GM10248 (cell line): ENCODE measurements around the gene EML6.
"Not testable (repeated sequence)": the region's sequence is repeated elsewhere in the genome, so short reads cannot be mapped to it uniquely, and the experiment has no call there.

Experiments used
- CTCF ChIA-PET: fragments of 300-600 bp; sonication (Branson Sonifier 250); formaldehyde crosslinking; extraction: SDS; loops from one replicate; lab custom pipeline; 2021; ENCODE audit warnings: antibody characterized with exemption; lab: Yijun Ruan, JAX
- POLR2A ChIA-PET: fragments of 350-650 bp; sonication (Branson Sonifier 250); formaldehyde crosslinking; extraction: SDS; loops from one replicate; lab custom pipeline; 2020; ENCODE audit warnings: antibody characterized with exemption; lab: Yijun Ruan, JAX
- DNase-seq: peaks from one replicate; pipeline ENCODE4 v3.0.0; 2012; ENCODE audit errors: extremely low spot score
- TF ChIP-seq, protein P1 (sequence below): IDR thresholded peaks from 2 replicates; pipeline ENCODE4 v1.5.1; 2012; ENCODE audit warnings: mild to moderate bottlenecking, low read depth; ENCODE audit errors: extremely low read depth, missing control alignments, control extremely low read depth

Gene EML6

DNA sequence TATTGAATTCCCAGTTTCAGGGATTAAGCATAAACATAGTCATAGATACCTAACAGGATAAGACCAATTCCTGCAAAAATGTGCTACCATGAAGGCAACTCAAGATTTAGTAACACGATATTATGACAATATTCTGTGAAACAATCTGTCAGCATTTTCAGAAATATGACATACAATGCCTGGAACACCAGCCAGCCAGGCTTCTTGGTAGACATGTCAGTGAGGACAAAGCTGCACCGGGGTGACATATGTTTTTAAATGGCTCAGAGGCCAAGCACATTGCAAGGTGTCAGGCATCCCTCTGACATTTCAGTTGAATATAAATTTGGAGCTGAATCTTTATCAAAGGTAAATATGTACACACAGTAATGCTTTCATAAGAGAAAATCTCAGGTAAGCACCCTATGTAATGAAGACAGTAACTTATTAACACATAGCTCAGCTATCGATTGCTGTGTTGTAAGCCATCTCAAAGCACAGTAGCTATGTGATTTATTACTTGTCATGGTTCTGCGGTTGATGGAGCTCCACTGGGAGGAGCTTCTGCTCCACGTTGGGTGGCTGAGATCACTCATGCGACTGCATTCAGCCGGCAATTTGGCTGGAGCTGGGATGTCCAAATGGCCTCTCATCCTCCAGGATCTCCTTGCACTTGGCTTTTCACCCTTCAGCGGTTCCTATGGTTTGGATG is 31.9 kb upstream of the EML6 start:
- TF ChIP-seq, protein P1, sequence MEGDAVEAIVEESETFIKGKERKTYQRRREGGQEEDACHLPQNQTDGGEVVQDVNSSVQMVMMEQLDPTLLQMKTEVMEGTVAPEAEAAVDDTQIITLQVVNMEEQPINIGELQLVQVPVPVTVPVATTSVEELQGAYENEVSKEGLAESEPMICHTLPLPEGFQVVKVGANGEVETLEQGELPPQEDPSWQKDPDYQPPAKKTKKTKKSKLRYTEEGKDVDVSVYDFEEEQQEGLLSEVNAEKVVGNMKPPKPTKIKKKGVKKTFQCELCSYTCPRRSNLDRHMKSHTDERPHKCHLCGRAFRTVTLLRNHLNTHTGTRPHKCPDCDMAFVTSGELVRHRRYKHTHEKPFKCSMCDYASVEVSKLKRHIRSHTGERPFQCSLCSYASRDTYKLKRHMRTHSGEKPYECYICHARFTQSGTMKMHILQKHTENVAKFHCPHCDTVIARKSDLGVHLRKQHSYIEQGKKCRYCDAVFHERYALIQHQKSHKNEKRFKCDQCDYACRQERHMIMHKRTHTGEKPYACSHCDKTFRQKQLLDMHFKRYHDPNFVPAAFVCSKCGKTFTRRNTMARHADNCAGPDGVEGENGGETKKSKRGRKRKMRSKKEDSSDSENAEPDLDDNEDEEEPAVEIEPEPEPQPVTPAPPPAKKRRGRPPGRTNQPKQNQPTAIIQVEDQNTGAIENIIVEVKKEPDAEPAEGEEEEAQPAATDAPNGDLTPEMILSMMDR, result no peak
- CTCF ChIA-PET, result interaction anchor here (1.1 to 5.5 kb wide), 3 partner anchors 14 to 27 kb away, joined by 5 to 59 read pairs (median 18); no protein-coding TSS in a partner anchor
- no peak for DNase-seq
- POLR2A ChIA-PET, result no interaction called here

- no peak for DNase-seq
- CTCF ChIA-PET, result interaction anchor here (1.1 to 5.5 kb wide), 3 partner anchors 13 to 28 kb away, joined by 5 to 59 read pairs (median 18); no protein-coding TSS in a partner anchor
- POLR2A ChIA-PET, result interaction anchor here (0.7 kb wide), 1 partner anchor 20 kb away, joined by 7 read pairs; no protein-coding TSS in a partner anchor
- TF ChIP-seq, protein P1, result no peak
Measured at GRCh38 chr2:54692556-54692955, 30.9 kb upstream of the EML6 start.

GRCh38 chr2:54695378-54695777 is 28.1 kb upstream of the EML6 start:
- TF ChIP-seq, protein P1, result no peak
- DNase-seq, result no peak
- POLR2A ChIA-PET, result no interaction called here
- CTCF ChIA-PET, result interaction anchor here (0.6 to 1.3 kb wide), 3 partner anchors 9 to 22 kb away, joined by 3 to 13 read pairs (median 4); no protein-coding TSS in a partner anchor

- DNase-seq, result no peak
- CTCF ChIA-PET, result interaction anchor here (0.8 to 2.2 kb wide), 3 partner anchors 19 to 40 kb away, joined by 3 to 8 read pairs (median 4); no protein-coding TSS in a partner anchor
- TF ChIP-seq, protein P1, result no peak
- POLR2A ChIA-PET, result no interaction called here
Measured at GRCh38 chr2:54697934-54698333, 25.5 kb upstream of the EML6 start.

DNA sequence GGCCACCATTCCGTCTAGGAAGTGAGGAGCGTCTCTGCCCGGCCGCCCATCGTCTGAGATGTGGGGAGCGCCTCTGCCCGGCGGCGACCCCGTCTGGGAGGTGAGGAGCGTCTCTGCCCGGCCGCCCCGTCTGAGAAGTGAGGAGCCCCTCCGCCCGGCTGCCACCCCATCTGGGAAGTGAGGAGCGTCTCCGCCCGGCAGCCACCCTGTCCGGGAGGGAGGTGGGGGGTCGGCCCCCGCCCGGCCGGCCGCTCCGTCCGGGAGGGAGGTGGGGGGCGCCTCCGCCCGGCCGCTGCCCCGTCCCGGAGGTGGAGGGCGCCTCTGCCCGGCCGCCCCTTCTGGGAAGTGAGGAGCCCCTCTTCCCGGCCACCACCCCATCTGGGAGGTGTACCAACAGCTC is 24.5 kb upstream of the EML6 start:
- POLR2A ChIA-PET, DNase-seq, CTCF ChIA-PET: not testable (repeated sequence)

- CTCF ChIA-PET, result no interaction called here
- POLR2A ChIA-PET, result no interaction called here
- TF ChIP-seq, protein P1, result no peak
- no peak for DNase-seq
Measured at GRCh38 chr2:54699665-54700064, 23.8 kb upstream of the EML6 start.

DNA sequence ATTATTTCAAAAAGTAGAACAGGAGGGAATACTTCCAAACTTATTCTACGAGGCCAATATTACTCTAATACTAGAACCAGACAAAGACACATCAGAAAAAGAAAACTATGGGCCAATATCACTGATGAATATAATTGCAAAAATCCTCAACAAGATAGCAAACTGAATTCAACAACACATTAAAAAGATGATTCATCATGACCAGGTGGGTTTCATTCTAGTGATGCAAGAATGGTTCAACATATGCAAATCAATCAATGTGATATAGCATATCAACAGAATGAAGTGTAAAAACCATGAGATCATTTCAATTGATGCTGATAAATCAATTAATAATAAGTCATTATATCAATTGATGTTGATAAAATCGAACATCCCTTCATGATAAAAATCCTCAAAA is 22.4 kb upstream of the EML6 start:
- ChIA-PET POLR2A (no interaction called here), CTCF (no interaction called here)
- TF ChIP-seq, protein P1, result no peak
- no peak for DNase-seq
